Osteocyte (in vitro differentiated cells): ENCODE data around the gene CTNNA1. TPM values are rescaled to one million over a fixed set of nuclear protein-coding genes. Genes with fewer than 3 reads are reported as not detected.

ENCODE experiments used
- DNase-seq: peaks from one replicate; pipeline ENCODE4 v3.0.0; 2021; ENCODE audit warnings: mixed read lengths; ENCODE audit not compliant: unreplicated experiment; ENCODE audit errors: extremely low spot score
- H3K27ac Mint-ChIP-seq: one replicate; pipeline ENCODE4 v1.8.0; 2021; ENCODE audit warnings: mild to moderate bottlenecking, mixed read lengths; ENCODE audit not compliant: unreplicated experiment
- H3K27me3 Mint-ChIP-seq: one replicate; pipeline ENCODE4 v1.8.0; 2021; ENCODE audit warnings: mixed read lengths; ENCODE audit not compliant: unreplicated experiment
- H3K36me3 Mint-ChIP-seq: one replicate; pipeline ENCODE4 v1.8.0; 2021; ENCODE audit warnings: mixed read lengths; ENCODE audit not compliant: unreplicated experiment
- H3K4me1 Mint-ChIP-seq: one replicate; pipeline ENCODE4 v1.8.0; 2021; ENCODE audit warnings: mixed read lengths; ENCODE audit not compliant: unreplicated experiment
- H3K4me3 Mint-ChIP-seq: one replicate; pipeline ENCODE4 v1.8.0; 2021; ENCODE audit warnings: mild to moderate bottlenecking, moderate library complexity, mixed read lengths; ENCODE audit not compliant: unreplicated experiment
- H3K9me3 Mint-ChIP-seq: one replicate; pipeline ENCODE4 v1.8.0; 2021; ENCODE audit warnings: mixed read lengths; ENCODE audit not compliant: unreplicated experiment
- CTCF ChIP-seq: fragments of 200-600 bp; sonication (generic); IDR thresholded peaks from 2 replicates; pipeline ENCODE4 v1.5.0; 2021; ENCODE audit warnings: antibody characterized with exemption, mild to moderate bottlenecking, moderate library complexity
- total RNA-seq: library from RNA; stranded (reverse); gene quantifications from 2 replicates; pipeline ENCODE4 v1.2.1, GENCODE V29; 2021

The CTNNA1 gene
- total RNA-seq, 1 donor from 2014 or later, result 375 TPM

DNA sequence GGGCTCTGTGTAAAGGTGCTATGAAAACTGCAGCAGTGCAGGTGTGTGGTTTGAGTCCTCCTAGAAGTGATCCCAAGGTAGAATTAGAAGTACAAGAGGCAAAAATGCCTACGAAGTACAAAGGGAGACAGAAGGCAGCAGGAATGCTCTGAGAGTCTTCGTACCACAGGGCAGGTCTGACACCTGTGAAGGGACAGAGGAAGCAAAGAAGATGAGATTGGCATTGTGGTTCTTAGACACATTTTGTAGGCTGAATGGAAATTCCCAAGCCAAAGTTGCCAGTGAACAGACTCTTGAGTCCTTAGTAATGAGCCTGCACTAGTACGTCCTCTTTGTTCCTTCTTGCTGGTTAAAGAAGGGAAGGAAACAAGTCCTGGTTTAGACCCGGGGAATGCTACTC, 123.6 kb downstream of the CTNNA1 start:
- Mint-ChIP-seq H3K27ac (no peak overlapping the region), H3K27me3 (no peaks in the 10 kb centered on the region), H3K4me3 (no peak overlapping the region), H3K4me1 (peaks cover 36% of the 10 kb centered on the region), H3K36me3 (peaks cover 7% of the 10 kb centered on the region), H3K9me3 (no peaks in the 10 kb centered on the region)
- no peak for DNase-seq
- TF ChIP-seq CTCF, result no peak

DNA sequence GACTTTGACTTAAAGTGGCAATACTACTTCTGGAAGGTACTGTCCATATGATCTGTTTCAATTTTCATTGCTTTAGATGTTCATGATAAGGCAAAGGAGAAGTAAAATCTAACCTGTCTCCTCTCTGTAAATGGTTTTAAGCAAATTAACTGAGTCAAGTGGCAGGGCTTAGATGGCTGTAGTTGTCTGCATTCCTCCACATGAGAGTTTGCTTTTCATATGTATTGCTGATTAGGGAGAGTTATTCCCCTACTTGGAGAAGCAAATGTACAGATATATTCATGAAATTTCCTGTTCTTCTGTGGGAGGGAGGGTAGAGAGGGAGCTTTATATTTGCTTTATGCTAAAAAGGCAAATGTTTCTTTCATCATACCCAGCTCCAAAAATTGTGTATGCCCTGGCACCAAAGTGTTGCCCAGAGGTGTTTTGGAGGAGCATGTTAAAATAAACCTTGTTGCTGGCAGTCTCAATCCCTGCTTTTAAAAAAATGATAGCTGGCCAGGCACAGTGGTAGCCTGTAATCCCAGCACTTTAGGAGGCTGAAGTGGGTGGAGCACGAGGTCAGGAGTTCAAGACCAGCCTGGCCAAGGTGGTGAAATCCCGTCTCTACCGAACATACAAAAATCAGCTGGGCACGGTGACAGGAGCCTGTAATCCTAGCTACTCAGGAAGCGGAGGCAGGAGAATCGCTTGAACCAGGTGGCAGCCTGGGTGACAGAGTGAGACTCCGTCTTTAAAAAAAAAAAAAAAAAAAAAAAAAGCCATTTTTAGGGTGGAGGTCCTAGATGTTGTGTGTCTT, 125.4 kb downstream of the CTNNA1 start:
- peaks cover 26% of the 10 kb centered on the region for H3K4me1 Mint-ChIP-seq
- no peaks in the 10 kb centered on the region for H3K9me3 Mint-ChIP-seq

GRCh38 chr5:138883211-138883610, 130.0 kb downstream of the CTNNA1 start:
- H3K9me3 Mint-ChIP-seq, result no peaks in the 10 kb centered on the region
- no peak for DNase-seq
- H3K4me3 Mint-ChIP-seq, result no peak overlapping the region
- H3K36me3 Mint-ChIP-seq, result peaks cover 17% of the 10 kb centered on the region
- peaks cover 7% of the 10 kb centered on the region for H3K4me1 Mint-ChIP-seq
- no peak overlapping the region for H3K27ac Mint-ChIP-seq
- no peak for TF ChIP-seq CTCF
- no peaks in the 10 kb centered on the region for H3K27me3 Mint-ChIP-seq

More for the DNA sequence above, 125.4 kb downstream of the CTNNA1 start:
- no peak for DNase-seq
- H3K27me3 Mint-ChIP-seq, result no peaks in the 10 kb centered on the region
- H3K4me3 Mint-ChIP-seq, result no peak overlapping the region
- peaks cover 5% of the 10 kb centered on the region for H3K36me3 Mint-ChIP-seq
- TF ChIP-seq CTCF, result no peak
- H3K27ac Mint-ChIP-seq, result no peak overlapping the region

DNA sequence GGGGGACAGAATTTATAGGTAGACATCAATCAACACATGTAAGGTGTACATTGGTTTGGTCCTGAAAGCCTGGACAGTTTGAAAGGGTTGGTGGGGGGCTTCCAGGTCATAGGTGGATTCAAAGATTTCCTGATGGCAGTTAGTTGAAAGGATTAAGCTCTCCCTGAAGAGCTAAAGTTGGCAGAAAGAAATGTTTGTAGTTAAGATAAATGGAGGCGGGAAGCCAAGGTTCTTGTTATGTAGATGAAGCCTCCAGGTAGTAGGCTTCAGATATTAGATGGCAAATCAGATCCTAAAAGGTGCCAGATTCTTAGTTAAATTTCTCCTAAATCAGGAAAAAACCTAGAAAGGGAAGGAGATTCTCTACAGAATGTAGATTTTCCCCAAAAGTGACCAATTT, 130.9 kb downstream of the CTNNA1 start:
- Mint-ChIP-seq H3K4me3 (no peak overlapping the region), H3K9me3 (no peaks in the 10 kb centered on the region), H3K27me3 (no peaks in the 10 kb centered on the region), H3K36me3 (peaks cover 24% of the 10 kb centered on the region), H3K4me1 (no peaks in the 10 kb centered on the region), H3K27ac (no peak overlapping the region)
- no peak for DNase-seq
- TF ChIP-seq CTCF, result no peak

- Mint-ChIP-seq H3K4me3 (no peak overlapping the region), H3K4me1 (no peaks in the 10 kb centered on the region), H3K27me3 (no peaks in the 10 kb centered on the region), H3K9me3 (no peaks in the 10 kb centered on the region), H3K36me3 (peaks cover 28% of the 10 kb centered on the region), H3K27ac (no peak overlapping the region)
- TF ChIP-seq CTCF, result no peak
- no peak for DNase-seq
Measured at GRCh38 chr5:138884554-138884953, 131.3 kb downstream of the CTNNA1 start.
